ENCODE results near the gene CLN6. TPM values are rescaled to one million over a fixed set of nuclear protein-coding genes. Genes with fewer than 3 reads are reported as not detected.

CLN6 gene
- total and polyA plus RNA-seq, 12 donors: 9.2 to 36.6 (median 25.8) TPM

DNA sequence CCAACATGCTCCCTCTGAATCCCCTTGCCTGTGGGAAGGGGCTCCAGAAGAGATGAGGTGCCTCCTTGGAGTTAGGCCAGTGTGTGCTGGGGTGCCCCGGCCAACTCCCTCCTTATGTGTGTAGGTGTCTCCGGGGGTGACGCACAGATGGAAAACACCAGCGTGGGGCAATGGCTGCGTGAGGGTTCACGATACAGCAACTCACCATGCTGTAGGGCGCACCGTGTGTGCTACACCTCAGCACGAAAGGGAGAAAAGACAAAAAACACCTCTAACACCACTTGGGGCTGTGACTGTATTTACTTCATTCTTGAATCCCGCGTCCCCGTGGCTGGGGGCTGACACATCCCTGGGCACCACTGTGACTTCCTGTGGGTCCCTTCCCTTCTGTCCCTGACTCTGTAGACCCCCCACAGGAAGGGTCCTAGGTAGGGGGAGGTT, 22.8 kb downstream of the CLN6 start:
- H3K27me3 ChIP-seq: no peaks in the 10 kb centered on the region
- TF ChIP-seq POLR2A (IDR thresholded peaks at IDR 0.05): no peak
- TF ChIP-seq, protein P1, sequence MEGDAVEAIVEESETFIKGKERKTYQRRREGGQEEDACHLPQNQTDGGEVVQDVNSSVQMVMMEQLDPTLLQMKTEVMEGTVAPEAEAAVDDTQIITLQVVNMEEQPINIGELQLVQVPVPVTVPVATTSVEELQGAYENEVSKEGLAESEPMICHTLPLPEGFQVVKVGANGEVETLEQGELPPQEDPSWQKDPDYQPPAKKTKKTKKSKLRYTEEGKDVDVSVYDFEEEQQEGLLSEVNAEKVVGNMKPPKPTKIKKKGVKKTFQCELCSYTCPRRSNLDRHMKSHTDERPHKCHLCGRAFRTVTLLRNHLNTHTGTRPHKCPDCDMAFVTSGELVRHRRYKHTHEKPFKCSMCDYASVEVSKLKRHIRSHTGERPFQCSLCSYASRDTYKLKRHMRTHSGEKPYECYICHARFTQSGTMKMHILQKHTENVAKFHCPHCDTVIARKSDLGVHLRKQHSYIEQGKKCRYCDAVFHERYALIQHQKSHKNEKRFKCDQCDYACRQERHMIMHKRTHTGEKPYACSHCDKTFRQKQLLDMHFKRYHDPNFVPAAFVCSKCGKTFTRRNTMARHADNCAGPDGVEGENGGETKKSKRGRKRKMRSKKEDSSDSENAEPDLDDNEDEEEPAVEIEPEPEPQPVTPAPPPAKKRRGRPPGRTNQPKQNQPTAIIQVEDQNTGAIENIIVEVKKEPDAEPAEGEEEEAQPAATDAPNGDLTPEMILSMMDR (IDR thresholded peaks at IDR 0.05): no peak
- peak overlapping the region in 1 of 5 donors; percentile 79 for H3K27ac ChIP-seq
- intact Hi-C loops (cut with DNase I): loop anchor here (5.0 kb wide), 1 partner anchor 344 kb away; no protein-coding TSS in a partner anchor
- no peaks in the 10 kb centered on the region for H3K9me3 ChIP-seq (replicated peaks in 1 of 3)
- WGBS, 4 donors: 95 to 97% (median 96%) methylated on average over 8 to 12 of the region's 12 CpGs
- no peak overlapping the region for H3K4me3 ChIP-seq
- H3K4me1 ChIP-seq (replicated peaks in 1 of 2): peaks cover 12 to 19% of the 10 kb centered on the region in 2 donors
- H3K36me3 ChIP-seq (replicated peaks in 1 of 2): no peaks in the 10 kb centered on the region
- DNase-seq: peak in 4 of 7 donors; percentile 13 to 45 (median 18)

DNA sequence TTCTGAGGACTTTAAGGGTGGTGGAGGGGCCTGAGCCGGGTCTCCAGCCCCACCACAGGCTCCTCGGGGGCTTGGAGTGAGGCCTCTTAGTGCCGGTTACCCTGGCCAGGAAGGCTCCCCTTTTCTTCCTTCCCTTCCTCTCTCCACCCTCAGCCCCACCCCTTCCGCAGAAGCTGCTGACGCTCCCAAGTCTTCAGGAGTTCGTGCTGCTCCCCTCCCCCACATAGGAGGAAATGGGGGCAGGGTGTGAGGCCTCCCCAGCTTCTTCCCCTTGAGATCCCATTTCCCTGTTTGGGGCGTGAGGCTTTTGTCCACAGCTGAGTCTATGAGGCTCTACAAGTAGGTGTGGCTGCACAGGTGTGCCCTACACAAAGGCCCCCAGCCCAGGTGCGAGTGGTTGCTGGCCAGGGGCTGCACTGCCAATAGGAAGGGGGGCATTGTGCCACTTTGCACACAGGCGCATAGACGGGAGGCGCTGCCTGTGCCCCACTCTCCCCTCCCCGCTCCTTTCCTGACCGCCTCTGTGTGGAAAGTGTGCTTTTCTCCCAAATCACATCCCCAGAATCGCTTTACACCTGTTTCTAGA, 23.5 kb downstream of the CLN6 start:
- H3K27ac ChIP-seq: peak overlapping the region in 2 of 5 donors; percentile 32 to 79
- TF ChIP-seq, protein P1 (IDR thresholded peaks at IDR 0.05): no peak
- TF ChIP-seq POLR2A (IDR thresholded peaks at IDR 0.05): no peak
- H3K36me3 ChIP-seq (replicated peaks in 1 of 2): no peaks in the 10 kb centered on the region
- no peaks in the 10 kb centered on the region for H3K9me3 ChIP-seq (replicated peaks in 1 of 3)
- intact Hi-C loops (cut with DNase I): loop anchor here (5.0 kb wide), 1 partner anchor 344 kb away; no protein-coding TSS in a partner anchor
- 66 to 80% (median 74%) methylated on average over 10 to 14 of the region's 14 CpGs for WGBS, 4 donors
- H3K27me3 ChIP-seq: no peaks in the 10 kb centered on the region
- peaks cover 12 to 23% of the 10 kb centered on the region in 2 donors for H3K4me1 ChIP-seq (replicated peaks in 1 of 2)
- peak; percentile 50 to 74 (median 59) for DNase-seq
- H3K4me3 ChIP-seq: peak overlapping the region in 1 of 4 donors; percentile 1

DNA sequence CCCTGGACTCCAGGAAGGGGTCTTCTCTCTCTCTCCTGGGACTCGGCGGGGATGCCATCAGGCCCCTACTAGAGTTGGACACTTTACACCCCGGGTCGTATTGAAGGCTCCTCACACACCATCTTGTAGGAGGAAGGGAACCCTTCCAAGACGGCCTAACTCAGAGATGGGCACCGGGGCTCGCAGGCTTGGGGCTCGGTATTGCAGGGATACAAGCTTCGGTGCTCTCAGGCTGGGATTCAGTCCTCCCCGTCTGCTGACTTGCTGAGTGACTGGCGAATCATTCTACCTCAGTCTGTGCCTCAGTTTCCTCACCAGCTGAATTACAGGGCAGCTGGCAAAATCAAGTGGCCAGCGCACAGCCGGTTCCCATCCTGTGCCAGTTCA, 24.0 kb downstream of the CLN6 start:
- peak overlapping the region in 2 of 5 donors; percentile 32 to 79 for H3K27ac ChIP-seq
- no peaks in the 10 kb centered on the region for H3K9me3 ChIP-seq (replicated peaks in 1 of 3)
- peaks cover 15 to 28% of the 10 kb centered on the region in 2 donors for H3K4me1 ChIP-seq (replicated peaks in 1 of 2)
- 60 to 82% (median 78%) methylated on average over 2 to 13 of the region's 13 CpGs for WGBS, 4 donors
- DNase-seq: peak in 1 of 7 donors; percentile 18
- TF ChIP-seq, protein P1 (IDR thresholded peaks at IDR 0.05): no peak
- TF ChIP-seq POLR2A (IDR thresholded peaks at IDR 0.05): no peak
- intact Hi-C loops (cut with DNase I): loop anchor here (5.0 kb wide), 1 partner anchor 343 kb away; no protein-coding TSS in a partner anchor
- peak overlapping the region in 1 of 4 donors; percentile 1 for H3K4me3 ChIP-seq
- H3K27me3 ChIP-seq: no peaks in the 10 kb centered on the region
- no peaks in the 10 kb centered on the region for H3K36me3 ChIP-seq (replicated peaks in 1 of 2)

DNA sequence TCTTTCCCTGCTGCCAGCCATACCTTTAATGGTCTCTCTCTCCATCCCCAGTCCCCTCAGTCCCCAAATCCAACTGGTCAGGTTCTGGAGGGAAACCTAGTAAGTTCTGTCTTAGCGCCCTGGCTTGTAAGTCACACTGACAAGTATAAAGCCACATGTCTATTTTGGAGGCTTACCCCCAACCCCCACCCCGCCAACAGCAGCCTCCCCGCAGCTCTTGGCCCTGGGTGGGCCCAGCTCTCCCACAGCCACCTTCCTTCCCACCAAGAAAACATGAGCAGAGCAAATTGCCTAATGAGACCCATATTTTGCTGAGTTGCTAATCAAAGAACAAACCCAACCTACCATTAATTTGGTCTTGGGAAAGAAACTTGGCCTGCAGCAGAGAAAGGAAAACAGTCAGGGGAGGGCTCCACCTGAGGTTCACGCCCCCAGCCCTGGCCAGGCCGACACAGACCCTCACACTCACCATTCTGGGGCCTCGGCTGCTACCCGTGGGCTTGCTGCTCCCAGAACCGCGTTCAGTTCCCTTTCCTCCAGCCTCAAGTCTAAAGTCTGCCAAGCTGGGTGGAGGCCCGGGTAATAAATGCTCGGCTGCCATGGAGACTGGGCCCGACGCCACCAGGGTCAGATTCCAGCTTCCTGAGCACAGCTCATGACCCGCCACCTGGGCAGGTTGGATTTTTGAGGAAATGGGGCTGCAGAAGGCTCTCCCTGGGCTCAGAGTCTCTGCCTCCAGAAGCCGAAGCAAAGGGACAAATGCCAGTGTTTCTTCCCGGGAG, 24.6 kb downstream of the CLN6 start, which contains the start of gene CALML4:
Gene CALML4 (minus strand): TSS at position 557 of the 782 bp plus-strand sequence. CDS start 85 bp downstream, at position 472.
- Histone ChIP-seq H3K36me3 (replicated peaks in 1 of 2) (no peaks in the 10 kb centered on the region), H3K4me1 (replicated peaks in 1 of 2) (peaks cover 21 to 34% of the 10 kb centered on the region in 2 donors), H3K27ac (peak within 1 kb of the TSS in 2 of 5 donors; percentile 32 to 79), H3K27me3 (no peaks in the 10 kb centered on the region), H3K9me3 (replicated peaks in 1 of 3) (no peaks in the 10 kb centered on the region), H3K4me3 (peak within 1 kb of the TSS in 1 of 4 donors; percentile 1)
- peak; percentile 66 to 84 (median 81) for DNase-seq
- TF ChIP-seq POLR2A (IDR thresholded peaks at IDR 0.05): peak in 1 of 2 donors; percentile 37
- TF ChIP-seq, protein P1 (IDR thresholded peaks at IDR 0.05): no peak
- intact Hi-C loops (cut with DNase I): loop anchor here (5.0 kb wide), 1 partner anchor 343 kb away; no protein-coding TSS in a partner anchor
- WGBS, 4 donors: 30 to 58% (median 37%) methylated on average over 6 to 16 of the region's 16 CpGs

All from adrenal gland (tissue), 12 donors.